ENCODE results near the gene SBF1. TPM values are rescaled to one million over a fixed set of nuclear protein-coding genes. Genes with fewer than 3 reads are reported as not detected.

SBF1 gene
- total and polyA plus RNA-seq, 11 donors, result 38.2 to 91.8 (median 63.2) TPM

DNA sequence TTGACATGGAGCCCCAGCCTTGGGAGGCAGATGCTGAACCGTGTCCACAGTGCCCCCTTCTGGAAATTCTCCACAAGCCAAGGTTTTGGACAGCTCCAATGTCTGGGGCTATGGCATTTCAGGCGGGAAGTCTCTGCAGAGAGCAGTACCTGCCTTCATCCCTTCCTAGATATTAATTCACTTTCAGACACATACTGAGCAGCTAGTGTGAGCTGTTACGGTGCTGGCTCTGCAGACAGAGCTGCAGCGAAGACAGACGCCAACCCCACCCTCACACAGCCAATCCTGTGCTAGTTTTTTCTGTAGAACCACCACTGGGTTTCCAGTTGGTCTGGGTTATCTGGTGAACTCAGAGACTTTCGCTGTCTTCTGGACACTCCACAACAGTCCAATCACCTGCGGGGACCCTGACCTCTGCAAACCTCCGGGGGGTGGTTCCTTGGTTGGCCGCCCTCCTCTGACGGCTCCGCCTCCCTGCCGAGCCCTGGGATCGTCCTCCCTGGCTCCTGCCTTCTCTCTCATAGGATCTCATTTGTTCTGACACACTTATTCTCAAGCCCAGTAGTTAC is 23.6 kb upstream of the SBF1 start:
- no peaks in the 10 kb centered on the region for H3K9me3 ChIP-seq
- intact Hi-C loops (cut with DNase I), result loop anchor here in 4 of 10 donors (5.0 to 10.0 kb wide), 3 partner anchors 64 to 254 kb away; partner anchors contain the start of genes TUBGCP6 (in 2 of the 4) and HDAC10 (in 1 of the 4)
- no peak overlapping the region for H3K4me3 ChIP-seq
- H3K27me3 ChIP-seq, result no peaks in the 10 kb centered on the region
- 7 to 24% (median 17%) methylated on average over 9 to 13 of the region's 13 CpGs for WGBS, 4 donors
- peak in 1 of 5 donors; percentile 60 for DNase-seq
- peak; percentile 49 to 86 (median 78) for ATAC-seq
- H3K36me3 ChIP-seq, result peaks cover 0 to 15% (median 13%) of the 10 kb centered on the region in 9 donors
- no peak overlapping the region for H3K27ac ChIP-seq
- peaks cover 0 to 6% (median 0%) of the 10 kb centered on the region in 12 donors for H3K4me1 ChIP-seq
- TF ChIP-seq, protein P1, sequence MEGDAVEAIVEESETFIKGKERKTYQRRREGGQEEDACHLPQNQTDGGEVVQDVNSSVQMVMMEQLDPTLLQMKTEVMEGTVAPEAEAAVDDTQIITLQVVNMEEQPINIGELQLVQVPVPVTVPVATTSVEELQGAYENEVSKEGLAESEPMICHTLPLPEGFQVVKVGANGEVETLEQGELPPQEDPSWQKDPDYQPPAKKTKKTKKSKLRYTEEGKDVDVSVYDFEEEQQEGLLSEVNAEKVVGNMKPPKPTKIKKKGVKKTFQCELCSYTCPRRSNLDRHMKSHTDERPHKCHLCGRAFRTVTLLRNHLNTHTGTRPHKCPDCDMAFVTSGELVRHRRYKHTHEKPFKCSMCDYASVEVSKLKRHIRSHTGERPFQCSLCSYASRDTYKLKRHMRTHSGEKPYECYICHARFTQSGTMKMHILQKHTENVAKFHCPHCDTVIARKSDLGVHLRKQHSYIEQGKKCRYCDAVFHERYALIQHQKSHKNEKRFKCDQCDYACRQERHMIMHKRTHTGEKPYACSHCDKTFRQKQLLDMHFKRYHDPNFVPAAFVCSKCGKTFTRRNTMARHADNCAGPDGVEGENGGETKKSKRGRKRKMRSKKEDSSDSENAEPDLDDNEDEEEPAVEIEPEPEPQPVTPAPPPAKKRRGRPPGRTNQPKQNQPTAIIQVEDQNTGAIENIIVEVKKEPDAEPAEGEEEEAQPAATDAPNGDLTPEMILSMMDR (IDR thresholded peaks at IDR 0.05), result peak; percentile 34 to 69 (median 55)
- TF ChIP-seq POLR2A (IDR thresholded peaks at IDR 0.05), result no peak

DNA sequence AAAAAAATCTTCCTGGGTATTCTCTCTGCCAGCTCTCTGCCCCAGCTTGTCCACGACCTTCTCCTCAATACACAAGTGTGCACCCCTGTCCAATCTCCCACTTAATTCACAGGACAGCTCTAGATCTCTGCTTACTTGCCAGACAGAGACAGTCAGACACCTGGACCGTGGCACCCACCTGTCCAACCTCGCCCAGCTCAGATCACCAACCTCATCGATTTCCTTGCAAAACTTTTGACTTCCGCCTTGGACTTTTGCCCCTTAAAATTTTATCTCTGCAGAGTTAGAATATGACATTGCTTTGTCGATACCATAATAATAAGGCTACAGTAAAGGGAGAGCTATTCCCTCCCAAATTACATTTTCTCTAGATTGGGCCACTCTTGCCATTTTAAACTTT is 22.3 kb upstream of the SBF1 start:
- ATAC-seq (no peak), DNase-seq (no peak)
- intact Hi-C loops (cut with DNase I), result loop anchor here in 4 of 10 donors (5.0 to 10.0 kb wide), 3 partner anchors 62 to 252 kb away; partner anchors contain the start of genes TUBGCP6 (in 2 of the 4) and HDAC10 (in 1 of the 4)
- Histone ChIP-seq H3K4me1 (peaks cover 0 to 6% (median 0%) of the 10 kb centered on the region in 12 donors), H3K27me3 (no peaks in the 10 kb centered on the region), H3K27ac (no peak overlapping the region), H3K36me3 (peaks cover 0 to 2% (median under 1%) of the 10 kb centered on the region in 9 donors), H3K9me3 (no peaks in the 10 kb centered on the region), H3K4me3 (no peak overlapping the region)
- TF ChIP-seq POLR2A (IDR thresholded peaks at IDR 0.05), result no peak
- TF ChIP-seq, protein P1 (IDR thresholded peaks at IDR 0.05), result no peak
- 83 to 87% (median 85%) methylated on average over 6 of the region's 6 CpGs for WGBS, 4 donors

- H3K4me3 ChIP-seq, result no peak overlapping the region
- no peaks in the 10 kb centered on the region for H3K36me3 ChIP-seq
- H3K27me3 ChIP-seq, result peaks cover 0 to 18% (median 0%) of the 10 kb centered on the region in 9 donors
- no peak overlapping the region for H3K27ac ChIP-seq
- H3K4me1 ChIP-seq, result peaks cover 0 to 6% (median 0%) of the 10 kb centered on the region in 12 donors
- peak in 1 of 4 donors; percentile 20 for ATAC-seq
- intact Hi-C loops (cut with DNase I), result loop anchor here in 3 of 10 donors (10.0 kb wide), 2 partner anchors 56 to 246 kb away; partner anchors contain the start of gene TUBGCP6 (in 2 of the 3)
- TF ChIP-seq POLR2A (IDR thresholded peaks at IDR 0.05), result no peak
- TF ChIP-seq, protein P1 (IDR thresholded peaks at IDR 0.05), result no peak
- no peaks in the 10 kb centered on the region for H3K9me3 ChIP-seq
- no peak for DNase-seq
- WGBS, 4 donors, result 55 to 64% (median 60%) methylated on average over 27 of the region's 27 CpGs
These were observed 15.9 kb upstream of the SBF1 start for GRCh38 chr22:50490531-50491308.

Measured in heart left ventricle (tissue), 16 donors.